GM19397 (cell line): ENCODE results near the gene FAM98A.

Experiments used
- ATAC-seq: cut with Tn5 transposase; IDR thresholded peaks from one replicate; pipeline ENCODE4 v1.9.1; 2021; ENCODE audit warnings: mild to moderate bottlenecking, moderate library complexity; ENCODE audit not compliant: unreplicated experiment

Gene FAM98A

DNA sequence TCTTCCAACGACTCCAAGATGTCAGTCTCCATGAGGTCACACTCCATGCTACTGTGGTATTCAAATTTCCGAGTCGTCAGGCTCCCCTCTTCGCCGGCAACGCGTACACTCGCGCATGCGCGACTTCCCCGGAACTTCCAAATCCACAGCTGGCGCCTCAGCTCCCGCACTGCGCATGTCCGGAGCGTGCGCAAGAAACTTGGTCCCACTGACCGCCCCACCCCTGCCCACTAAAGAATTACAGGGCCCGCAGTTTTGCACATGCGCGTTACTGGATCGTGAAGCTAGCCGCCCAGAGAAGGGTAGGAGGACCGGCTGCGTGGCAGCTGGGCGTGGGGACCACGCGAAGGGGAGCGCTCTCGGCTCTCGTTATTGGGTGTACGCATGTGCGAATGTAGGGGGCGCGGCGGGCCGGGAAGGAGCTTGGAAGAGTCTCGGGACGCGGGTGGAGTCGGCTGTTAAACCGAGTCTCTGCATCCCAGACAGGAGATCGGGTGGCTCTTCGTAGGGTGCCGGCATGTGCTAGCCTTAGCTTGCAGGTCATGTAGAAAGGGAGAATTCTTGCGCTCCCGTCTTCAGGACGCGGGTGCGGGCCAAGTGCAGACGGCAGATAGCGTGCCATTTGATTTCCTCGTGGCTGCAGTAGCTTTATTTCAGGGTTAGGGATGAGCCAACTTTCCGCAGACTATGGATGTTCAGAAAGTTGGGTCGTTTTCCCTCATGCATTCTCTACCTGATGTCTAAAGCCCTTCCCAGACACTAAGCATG lies at the start of gene FAM98A:
TSS of gene FAM98A (minus strand) at position 125 of the 768 bp plus-strand sequence. CDS start at position 47, 78 bp downstream.
- ATAC-seq, result peak; percentile 92

DNA sequence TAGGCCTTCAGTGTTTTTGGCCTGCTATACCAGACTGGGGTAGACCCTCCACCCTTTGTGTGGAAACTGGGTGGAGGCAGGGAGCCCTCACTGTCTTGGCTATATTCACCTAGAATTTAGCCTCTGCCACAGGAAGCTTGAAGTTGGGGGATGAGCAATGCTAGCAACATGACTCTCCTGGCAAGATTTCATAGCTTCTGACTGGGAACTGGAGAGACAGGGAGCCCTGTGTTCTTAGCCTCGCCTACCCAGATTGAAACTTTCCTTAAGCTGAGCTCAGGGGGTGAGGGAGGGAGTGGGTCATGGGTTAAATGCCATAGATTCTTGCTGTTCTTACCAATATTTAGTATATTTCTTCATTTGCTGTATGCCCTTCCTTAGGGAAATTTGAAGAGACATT lies 46.8 kb upstream of the FAM98A start:
- no peak for ATAC-seq

DNA sequence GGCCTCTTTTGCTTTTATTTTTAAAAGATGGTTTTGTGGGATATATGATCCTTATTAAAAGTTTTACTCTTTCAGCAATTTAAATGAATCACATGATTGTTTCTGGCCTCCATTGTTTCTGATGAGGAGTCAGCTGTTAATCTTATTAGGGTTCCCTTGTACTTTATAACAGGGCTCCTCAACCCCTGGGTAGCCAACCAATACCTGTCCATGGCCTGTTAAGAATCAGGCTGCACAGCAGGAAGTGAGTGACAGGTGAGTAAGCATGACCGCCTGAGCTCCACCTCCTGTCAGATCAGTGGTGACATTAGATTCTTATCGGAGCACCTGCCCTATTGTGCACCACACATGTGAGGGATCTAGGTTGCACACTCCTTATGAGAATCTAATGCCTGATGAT lies 45.1 kb upstream of the FAM98A start:
- ATAC-seq, result no peak

DNA sequence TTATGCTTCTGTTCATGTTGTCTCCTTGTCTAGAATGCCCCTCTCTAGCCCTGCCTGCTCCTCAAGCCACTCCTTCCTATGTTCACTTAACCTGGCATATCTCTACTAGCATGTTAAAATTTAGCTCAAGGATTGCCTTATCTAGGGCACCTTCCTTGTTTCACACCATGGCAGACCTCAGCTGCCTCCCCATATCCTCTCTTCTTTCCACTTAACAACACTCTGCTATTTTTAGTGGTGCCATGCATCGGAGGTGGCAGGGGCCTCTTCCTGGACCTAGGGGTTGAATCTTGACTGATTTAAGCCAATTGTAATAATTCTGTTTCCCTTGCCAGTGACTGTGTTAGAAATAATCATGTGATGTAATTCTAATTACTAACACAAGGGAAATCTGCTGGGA lies 36.9 kb upstream of the FAM98A start:
- no peak for ATAC-seq

DNA sequence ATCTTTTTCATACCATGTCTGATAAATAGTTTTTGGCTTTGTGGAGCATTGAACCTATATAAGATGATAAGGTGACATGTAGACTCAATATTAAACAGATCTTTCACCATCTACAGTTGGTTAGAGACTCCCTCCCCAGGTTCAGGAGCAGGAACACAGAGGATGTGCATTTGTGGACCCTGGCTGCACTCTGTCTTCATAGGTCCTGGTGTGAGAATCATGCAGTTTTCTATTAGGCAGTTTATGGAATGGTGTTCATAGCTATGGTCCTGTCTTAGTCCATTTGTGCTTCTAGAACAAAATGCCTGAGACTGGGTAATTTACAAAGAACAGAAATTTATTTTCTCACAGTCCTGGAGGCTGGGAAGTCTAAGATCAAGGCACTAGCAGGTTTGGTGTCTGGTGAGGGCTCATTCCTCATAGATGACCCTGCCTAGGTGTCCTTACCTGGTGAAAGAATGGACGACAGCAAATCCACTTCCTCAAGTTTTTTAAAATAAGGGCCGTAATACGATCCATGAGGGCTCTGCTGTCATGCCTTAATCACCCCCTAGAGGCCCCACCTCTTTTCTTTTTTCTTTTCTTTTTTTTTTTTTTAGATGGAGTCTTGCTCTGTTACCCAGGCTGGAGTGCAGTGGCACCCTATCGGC lies 35.3 kb upstream of the FAM98A start:
- ATAC-seq, result no peak

DNA sequence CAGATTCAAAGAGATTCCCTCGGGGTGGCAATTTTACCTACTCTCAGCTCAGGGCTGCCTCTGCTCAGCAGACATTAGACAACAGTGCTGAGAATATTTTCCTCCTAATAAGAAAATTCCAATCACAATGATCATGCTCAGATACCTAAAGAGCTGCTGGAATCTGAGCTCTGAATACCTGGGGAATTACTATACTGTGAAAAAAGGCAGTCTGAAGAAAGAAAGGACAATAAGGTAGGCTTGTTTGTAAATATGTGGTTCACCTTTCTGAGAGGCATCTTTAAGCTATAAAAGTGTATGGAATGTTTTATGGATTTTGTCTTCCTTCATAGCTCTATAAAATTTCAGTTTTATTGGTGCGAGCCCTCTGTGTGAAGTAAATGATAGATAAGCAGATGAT lies 34.2 kb upstream of the FAM98A start:
- ATAC-seq, result no peak

DNA sequence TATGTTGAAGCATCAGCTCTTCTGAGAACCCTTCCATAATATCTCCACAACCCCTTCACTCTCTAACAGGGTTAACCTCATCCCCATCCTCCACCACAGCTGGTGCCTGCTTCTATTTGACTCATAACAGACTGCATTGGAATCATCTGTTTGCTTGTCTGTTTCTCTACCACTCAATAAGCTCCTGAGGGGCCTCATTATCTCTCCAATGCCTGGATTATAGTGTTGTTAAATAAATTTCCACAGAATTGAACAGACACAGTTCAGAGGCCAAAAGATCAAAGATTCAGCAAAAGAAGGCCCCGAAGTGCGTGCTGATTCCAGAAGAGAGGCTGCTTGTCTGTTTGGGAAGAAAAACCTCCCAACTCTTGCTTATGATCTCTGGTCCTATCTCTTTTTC lies 33.7 kb upstream of the FAM98A start:
- ATAC-seq, result no peak

DNA sequence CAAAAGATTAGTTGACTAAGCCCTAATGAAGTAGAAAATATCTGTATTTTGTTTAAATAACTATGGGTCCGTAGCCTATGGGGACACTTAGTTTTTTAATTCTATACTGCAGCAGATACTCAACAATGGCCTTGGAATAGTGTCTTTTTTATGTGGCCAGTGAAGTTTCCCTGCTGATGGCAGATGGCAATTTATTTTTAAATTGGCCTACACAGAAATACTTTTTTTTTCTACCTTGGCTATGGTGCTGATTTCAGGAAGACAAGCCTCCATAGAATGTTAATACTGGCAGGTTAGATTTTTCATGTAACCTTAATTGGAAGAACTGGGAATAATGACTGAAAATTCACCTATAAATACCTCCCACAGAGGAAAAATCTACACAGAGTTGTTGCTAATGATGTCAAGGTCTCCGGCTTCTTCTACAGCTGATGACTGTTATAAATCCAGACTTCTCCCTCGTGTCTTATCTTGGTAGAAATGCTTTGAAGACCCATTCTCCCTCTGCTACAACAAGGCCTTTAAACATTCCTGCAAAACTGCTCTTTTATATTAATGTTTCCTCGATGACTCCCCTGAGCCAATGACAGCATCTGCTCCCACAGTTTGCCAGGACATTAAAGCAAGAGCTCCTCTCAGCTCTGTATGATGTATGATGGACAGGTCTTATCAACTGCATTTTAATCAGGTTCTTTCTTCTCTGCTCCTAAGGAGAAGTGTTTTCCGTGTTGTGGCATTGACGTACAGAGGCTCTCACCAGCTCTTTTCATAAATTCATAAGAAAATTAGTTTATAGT lies 29.1 kb upstream of the FAM98A start:
- no peak for ATAC-seq

DNA sequence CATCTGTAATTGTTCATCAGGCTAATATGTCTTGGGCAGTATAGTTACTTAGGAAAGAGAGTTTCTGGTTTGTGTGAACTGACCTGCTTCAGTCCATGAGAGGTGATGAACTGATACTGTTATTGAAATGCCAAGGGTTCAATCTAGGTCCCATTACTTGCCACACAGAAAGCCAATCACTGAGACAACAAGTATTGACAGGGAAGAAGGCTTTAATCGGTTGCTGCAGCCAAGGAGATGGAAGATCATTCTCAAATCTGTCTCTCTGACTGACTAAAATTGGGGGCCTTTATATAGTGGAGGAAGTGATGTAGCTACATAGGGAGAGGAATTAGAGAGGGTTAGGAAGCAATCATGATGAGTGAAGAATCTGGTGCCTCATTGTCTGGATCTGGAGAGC lies 19.9 kb upstream of the FAM98A start:
- ATAC-seq, result no peak

DNA sequence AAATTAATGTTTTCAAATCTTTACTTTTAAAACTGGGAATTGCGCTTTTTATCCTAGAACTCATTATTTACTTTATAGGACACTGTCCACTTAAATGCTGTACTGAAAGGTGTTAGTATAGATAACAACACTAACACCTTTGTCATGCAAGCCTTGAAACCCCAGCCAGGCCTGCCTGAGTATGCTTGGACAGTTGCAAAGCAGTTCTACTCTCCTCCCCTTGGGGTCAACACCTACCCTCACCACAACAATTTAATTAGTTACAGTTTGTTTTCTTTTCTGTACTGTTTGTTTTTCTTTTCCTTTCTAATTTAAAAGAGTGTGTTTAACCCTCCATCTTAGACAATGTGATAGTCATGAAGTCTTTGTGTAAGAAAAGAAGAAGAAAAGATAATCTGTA lies 18.9 kb upstream of the FAM98A start:
- no peak for ATAC-seq

DNA sequence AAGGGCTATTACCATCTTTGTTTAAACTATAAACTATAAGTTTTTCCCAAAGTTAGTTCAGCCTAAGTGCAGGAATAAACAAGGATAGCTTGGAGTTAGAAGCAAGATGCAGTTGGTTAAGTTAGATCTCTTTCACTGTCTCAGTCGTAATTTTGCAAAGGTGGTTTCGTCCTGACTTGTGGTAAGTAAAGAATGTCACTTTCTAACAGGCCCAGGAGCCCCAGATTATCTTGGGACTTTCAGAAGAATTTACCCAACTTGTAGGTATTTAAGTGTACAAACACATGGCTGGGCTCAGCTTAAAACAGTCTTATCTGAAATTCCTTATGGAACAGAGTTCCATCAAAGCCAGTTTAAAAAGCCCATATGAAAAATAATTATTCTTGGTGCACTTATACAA lies 18.3 kb upstream of the FAM98A start:
- no peak for ATAC-seq

DNA sequence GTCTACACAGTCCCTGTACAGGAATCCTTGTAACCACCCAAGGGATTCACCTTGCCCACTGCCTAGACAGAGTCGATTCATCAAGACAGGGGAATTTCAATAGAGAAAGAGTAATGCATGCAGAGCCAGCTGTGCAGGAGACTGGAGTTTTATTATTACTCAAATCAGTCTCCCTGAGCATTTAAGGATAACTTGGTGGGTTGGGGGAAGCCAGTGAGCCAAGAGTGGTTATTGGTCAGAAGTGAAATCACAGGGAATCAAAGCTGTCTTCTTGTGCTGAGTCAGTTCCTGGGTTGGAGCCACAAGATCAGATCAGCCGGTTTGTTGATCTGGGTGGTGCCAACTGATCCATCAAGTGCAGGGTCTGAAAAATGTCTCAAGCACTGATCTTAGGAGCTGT lies 17.8 kb upstream of the FAM98A start:
- ATAC-seq, result no peak

DNA sequence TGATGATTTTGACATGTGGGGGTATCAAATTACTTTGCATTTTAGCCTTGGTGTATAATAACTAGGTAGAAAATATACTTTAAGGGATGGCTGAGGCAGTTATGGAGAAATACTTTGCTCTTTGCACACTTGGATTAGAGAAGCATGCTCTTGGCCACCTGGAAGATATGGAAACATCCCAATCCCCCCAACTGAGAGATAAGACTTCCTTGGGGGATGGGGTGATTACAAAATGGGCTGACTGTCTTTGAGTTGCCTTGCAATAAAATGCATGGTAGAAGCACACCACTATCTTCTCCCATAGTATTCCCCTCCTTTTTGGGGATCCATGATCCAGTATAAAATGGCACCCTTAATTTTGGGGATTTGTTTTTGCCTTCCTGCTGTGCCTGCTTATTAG lies 15.1 kb upstream of the FAM98A start:
- ATAC-seq, result no peak

DNA sequence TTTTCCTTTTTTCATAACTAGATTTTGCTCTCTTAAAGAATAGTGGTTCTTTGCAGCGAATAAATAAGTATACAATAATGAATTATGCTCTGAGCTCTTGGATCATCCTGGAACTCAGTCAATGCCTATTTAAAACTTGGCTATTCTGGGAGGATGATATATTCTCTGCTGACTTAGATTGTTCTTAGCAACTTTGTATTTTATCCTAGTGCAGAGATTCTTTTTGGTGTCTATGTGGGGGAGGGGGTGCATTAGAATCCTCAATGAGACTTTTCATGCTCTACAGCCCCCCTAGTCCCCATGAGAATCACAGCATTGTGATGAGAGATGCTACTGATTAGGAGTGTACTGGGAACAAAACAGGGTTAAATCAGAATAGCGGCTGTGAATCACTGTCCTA lies 8.8 kb upstream of the FAM98A start:
- no peak for ATAC-seq

DNA sequence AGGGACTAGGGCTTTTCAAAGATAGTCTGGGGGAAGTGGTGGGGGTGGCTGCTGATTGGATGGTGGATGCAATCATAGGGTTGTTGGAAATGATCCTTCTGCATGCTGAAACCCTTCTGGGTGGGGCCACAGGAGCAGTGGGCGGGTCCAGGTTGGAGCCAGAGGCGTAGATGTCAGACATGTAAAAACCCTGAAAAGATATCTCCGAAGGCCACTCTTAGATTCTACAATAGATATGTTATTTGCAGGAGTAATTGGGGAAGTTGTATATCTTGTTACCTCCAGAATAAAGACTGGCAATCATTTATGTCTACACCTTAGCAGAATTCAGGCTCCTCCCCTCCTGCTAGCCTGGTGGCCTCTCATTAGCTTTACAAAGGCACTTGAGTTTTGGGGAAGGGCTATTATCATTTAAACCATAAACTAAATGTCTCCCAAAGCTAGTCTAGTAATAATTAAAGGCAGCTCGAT lies 8.2 kb upstream of the FAM98A start:
- ATAC-seq, result no peak

DNA sequence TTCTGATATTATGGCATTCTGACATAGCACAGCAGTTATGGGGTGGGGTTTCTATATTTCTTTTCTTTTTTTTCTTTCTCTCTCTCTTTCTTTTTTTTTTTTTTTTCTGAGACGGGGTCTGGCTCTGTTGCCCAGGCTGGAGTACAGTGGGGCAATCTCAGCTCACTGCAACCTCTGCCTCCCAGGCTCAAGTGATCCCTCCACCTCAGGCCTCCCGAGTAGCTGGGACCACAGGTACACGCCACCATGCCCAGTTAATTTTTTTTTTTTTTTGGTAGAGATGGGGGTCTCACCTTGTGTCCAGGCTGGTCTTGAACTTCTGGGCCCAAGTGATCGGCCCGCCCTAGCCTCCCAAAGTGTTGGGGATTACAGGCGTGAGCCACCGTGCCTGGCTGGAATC lies 7.5 kb upstream of the FAM98A start:
- no peak for ATAC-seq

DNA sequence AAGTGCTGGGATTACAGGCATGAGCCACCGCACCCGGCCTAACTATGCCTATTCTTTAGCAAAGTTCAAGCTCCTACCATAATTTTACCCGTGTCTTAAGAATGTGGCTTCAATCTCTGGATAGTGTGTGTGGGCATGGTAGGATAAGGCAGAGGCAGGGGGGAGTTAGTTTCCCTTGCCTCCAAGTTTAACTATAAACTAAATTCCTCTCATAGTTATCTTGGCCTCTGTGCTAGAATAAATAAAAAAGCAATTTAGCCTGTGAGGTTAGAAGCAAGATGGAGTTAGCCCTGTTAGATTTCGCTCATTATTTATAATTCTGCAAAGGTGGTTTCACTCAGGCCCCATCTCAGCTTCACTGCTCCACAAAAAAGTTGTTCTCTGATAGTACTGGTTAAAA lies 7.0 kb upstream of the FAM98A start:
- no peak for ATAC-seq

DNA sequence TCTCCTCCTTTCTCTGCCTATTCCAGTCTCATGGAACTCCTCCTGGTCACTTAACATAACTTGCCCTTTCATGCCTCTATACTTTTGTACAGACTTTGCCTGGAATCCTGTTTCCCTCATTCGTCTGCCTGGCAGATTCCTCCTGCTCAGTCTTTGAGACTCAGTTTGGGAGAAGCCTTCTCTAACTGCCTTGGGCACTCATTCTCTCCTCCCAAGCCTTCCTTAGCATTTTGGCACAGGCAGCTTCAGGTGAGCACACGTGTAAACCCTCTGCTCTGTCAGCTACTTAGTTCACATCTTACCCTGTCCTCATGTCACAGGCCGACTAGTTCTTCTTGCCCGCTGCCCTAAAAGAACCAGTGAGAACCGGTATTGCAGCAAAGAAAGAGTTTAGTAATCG lies 6.0 kb upstream of the FAM98A start:
- no peak for ATAC-seq

DNA sequence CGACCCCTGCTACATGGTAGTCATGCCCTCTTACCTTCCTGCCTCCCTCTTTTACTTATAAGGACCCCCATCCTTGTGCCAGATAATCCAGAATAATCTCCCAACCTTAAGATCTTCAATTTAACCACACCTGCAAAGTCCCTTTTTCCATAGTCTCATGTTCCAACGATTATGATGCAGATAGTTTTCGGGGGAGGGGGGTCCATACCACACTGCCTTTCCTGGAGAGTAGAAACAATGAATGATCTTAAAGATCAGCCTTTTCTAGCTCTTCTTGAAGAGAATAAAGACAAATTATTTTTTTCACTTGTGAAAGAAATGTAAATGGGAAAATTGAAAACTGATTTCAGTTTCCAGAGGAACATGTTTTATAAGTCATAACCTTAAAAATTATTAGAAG lies 4.3 kb upstream of the FAM98A start:
- ATAC-seq, result no peak

DNA sequence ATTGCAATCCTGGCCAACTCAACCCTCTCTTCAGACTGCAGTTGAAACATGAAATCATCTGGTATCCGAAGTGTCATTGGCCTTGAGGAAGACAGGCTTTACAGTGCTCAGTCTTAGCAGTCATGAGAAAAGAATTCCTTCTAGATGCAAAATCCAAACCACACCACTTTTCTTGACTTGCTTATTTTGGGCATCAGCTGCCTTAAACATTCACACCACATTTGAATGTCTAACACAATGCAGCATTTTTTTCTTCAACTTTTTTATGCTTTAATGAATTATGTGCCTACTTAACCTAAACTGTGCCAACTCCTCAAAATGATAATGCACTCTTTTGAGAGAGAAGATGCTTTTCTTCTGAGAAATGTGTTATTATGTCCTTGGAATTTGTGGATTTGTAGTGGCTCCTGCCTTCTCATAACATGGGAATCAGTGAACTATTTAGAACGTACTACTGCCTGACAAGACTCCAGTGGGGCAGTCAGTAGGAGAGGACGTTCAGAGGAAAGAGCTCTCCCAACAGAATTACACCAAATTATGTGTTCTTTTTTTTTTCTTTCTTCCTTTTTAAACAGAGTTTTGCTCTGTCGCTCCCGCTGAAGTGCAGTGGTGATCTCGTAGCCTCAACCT lies 3.2 kb upstream of the FAM98A start:
- no peak for ATAC-seq

DNA sequence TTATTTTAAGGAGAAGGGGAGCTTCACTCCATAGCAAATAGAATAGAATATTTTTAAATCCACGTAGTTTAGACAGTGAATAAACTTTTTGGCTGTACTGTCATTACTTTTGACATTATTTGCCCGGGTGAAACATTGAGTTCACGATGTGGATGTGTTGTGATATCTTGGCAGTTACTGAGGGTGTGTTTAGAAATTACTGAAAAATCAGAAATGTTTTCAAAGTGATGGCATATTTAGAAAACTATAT lies 769 bp upstream of the FAM98A start:
- ATAC-seq, result no peak
